Subcutaneous adipose tissue (tissue), 4 donors: ENCODE data around the gene PCGF3. TPM values are rescaled to one million over a fixed set of nuclear protein-coding genes. Genes with fewer than 3 reads are reported as not detected.

Experiments
- total RNA-seq, 4 donors: library from RNA; depleted of rRNA; stranded (reverse); fragments of >200 nt; gene quantifications; one replicate each; pipeline ENCODE4 v1.1.0, GENCODE V29; 2016
- TF ChIP-seq, protein P1 (sequence below): fragments of 450-650 bp; IDR thresholded peaks from one replicate; pipeline ENCODE4 v1.5.1; 2016; ENCODE audit warnings: low read depth, mild to moderate bottlenecking, control low read depth, antibody characterized with exemption, moderate library complexity

PCGF3 gene, protein sequence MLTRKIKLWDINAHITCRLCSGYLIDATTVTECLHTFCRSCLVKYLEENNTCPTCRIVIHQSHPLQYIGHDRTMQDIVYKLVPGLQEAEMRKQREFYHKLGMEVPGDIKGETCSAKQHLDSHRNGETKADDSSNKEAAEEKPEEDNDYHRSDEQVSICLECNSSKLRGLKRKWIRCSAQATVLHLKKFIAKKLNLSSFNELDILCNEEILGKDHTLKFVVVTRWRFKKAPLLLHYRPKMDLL
- total RNA-seq = 10 to 100 TPM; 36.7 to 72.2 (median 55.0) TPM

DNA sequence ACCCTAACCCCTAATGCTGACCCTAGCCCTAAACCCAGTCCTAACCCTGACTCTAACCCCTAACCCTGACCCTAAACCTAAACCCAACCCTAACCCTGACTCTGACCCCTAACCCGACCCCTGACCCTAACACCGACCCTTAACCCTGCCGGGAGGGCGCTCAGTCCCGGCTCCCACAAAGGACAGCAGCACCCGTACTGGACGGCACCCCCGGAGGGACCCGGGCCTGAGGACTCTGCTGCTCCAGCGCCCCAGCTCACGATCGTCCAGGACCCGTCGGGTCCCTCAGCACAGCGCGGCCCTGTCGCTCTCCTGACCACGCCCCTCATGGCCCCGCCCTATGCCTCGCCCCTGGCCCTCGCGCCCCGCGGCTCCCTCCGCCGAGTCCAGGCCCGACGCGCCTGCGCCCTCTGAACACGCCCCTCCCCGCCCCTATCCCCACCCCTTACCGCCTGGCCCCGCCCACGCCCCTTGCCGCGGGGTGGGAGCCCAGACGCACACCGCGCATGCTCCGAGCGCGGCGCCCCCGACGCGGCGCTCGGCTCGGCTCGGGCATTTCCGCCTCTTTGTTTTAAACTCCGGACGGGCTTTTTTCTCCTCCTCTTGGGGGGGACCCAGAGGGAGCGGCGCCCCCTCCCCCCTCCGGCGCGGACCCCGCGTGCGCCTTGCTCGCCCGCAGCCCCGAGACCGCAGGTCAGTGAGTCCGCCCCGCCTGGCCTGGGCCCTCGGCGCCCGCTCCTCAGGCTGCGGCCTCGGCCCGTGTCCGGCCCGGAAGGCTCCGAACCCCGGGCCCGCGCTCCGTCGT lies at the start of gene PCGF3:
TSS of gene PCGF3 (plus strand) at position 555 of the 805 bp plus-strand sequence. CDS start 27,849 bp downstream, outside the sequence.
- TF ChIP-seq, protein P1, sequence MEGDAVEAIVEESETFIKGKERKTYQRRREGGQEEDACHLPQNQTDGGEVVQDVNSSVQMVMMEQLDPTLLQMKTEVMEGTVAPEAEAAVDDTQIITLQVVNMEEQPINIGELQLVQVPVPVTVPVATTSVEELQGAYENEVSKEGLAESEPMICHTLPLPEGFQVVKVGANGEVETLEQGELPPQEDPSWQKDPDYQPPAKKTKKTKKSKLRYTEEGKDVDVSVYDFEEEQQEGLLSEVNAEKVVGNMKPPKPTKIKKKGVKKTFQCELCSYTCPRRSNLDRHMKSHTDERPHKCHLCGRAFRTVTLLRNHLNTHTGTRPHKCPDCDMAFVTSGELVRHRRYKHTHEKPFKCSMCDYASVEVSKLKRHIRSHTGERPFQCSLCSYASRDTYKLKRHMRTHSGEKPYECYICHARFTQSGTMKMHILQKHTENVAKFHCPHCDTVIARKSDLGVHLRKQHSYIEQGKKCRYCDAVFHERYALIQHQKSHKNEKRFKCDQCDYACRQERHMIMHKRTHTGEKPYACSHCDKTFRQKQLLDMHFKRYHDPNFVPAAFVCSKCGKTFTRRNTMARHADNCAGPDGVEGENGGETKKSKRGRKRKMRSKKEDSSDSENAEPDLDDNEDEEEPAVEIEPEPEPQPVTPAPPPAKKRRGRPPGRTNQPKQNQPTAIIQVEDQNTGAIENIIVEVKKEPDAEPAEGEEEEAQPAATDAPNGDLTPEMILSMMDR = no peak

DNA sequence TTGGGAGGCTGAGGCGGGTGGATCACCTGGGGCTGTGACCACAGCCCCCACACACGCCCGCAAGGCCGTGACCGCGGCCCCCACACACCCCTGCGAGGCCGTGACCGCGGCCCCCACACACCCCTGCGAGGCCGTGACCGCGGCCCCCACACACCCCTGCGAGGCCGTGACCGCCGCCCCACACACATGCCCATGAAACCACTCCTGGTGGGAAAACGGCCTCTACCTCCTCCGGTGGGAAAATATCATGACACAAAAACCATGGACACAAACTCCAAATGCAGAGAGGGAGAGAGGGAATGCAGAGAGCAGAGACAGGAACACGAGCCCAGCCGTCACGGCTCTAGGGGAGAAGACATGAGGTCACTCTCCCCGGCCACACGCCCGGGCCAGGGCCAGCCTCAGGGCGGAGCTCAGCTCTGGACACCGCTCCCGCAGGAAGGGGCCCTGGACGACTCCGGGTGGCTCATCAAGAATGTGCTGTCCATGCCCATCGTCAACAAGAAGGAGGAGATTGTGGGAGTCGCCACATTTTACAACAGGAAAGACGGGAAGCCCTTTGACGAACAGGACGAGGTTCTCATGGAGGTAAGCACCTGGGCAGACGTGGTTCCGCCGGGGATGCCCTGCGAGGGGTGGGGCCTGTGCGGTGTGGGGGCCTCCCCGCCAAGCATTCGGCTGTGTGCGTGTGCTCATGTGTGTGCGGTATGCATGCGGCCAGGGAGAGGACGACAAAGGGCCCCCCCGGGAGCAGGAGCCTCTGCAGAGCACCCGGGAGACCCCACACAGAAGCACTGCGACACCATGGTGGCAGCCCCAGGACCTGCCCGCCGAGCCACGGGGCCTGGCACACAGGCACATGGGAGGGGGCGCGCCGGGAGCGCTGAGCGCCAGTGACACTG lies 48.9 kb upstream of the PCGF3 start:
- TF ChIP-seq, protein P1 = no peak

DNA sequence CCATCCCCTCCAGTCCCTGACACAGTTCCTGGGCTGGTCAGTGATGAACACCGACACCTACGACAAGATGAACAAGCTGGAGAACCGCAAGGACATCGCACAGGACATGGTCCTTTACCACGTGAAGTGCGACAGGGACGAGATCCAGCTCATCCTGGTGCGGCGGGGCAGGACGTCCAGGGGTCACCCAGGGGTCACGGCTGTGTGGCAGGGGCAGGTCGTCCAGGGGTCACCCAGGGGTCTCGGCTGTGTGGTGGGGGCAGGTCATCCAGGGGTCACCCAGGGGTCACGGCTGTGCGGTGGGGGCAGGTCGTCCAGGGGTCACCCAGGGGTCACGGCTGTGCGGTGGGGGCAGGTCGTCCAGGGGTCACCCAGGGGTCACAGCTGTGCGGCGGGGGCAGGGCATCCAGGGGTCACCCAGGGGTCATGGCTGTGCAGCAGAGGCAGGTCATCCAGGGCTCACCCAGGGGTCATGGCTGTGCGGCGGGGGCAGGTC lies 48.2 kb upstream of the PCGF3 start:
- TF ChIP-seq, protein P1 = no peak

DNA sequence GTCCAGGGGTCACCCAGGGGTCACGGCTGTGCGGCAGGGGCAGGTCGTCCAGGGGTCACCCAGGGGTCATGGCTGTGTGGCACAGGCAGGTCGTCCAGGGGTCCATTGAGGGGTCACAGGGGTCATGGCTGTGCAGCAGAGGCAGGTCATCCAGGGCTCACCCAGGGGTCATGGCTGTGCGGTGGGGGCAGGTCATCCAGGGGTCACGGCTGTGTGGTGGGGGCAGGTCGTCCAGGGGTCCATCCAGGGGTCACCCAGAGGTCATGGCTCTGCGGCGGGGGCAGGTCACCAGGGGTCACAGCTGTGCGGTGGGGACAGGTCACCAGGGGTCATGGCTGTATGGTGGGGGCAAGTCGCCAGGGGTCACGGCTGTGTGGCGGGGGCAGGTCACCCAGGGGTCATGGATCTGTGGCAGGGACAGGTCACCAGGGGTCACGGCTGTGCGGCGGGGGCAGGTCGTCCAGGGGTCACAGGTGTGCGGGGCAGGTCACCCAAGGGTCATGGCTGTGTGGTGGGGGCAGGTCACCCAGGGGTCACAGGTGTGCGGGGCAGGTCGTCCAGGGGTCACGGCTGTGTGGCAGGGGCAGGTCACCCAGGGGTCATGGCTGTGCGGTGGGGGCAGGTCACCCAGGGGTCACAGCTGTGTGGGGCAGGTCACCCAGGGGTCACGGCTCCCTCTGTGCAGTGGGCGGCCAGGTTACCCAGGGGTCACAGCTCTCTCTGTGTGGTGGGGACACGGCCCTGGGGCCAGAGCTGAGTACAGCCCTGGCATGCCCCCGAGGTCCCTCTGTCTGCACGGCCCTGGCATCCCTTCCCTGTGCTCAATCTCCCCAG lies 47.6 kb upstream of the PCGF3 start:
- TF ChIP-seq, protein P1 = no peak

DNA sequence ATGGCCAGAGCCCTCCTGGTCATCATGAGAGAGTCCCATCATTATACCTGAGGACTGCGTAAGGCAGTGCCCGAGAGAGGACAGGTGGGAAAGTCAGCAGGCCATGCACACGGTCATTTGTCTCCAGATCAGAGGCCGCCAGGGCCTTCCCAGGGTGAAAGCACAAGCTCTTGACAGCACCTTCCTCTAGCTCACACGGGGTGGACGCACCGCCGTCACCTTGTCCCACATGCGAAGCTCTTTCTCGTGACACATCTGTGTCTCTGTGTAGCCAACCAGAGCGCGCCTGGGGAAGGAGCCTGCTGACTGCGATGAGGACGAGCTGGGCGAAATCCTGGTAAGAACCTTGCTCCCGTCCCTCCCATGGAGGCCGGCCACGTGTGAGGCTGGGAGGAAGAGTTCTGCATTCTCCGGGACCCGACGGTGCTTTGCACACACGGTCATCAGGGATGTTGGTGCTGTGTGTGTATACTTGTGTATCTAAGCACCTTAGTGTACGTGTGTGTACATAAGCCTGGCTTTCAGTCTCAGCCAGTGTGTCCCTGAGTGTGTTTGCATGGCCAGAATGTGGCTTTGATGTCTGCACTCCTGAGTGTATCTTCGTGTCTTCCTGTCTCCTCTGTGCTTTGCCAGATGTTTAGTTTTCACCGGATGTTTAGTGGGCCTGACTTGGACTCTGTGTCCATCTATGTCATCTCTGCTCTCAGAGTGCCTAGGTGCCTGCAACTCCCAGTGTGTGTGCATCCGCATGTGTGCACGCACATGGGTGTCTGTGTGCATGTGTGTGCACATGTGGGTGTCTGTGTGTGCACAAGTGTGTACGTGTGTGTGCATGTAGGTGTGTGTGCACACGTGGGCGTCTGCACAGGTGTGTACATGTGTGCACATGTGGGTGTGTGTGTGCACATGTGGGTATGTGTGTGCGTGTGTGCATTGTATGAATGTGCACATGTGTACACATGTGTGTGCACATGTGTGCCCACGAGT lies 46.7 kb upstream of the PCGF3 start:
- TF ChIP-seq, protein P1 = no peak

DNA sequence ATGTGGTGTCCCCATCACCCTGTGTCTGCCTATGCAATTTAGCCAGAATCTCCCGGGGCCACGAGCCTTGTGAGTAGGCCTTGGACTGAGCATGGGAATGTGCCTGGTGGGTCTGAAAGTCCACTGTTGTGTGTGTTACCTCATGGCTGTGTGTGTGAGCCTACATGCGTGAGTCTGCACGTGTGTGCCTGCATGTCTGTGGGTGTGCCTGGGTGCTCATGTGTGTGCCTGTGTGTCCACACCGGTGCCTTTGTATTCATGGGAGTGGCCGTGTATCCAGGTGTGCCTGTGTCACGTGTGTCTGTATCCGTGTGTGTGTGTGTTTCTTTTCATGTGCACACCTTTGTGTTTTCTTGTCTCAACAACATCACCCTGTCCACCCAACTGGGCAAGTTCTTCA lies 45.8 kb upstream of the PCGF3 start:
- TF ChIP-seq, protein P1 = no peak
